Duodenal mucosa (tissue), 2 donors: ENCODE results near the gene DBH.
"Not testable (repeated sequence)": the region's sequence is repeated elsewhere in the genome, so short reads cannot be mapped to it uniquely, and the experiment has no call there.

Source experiments
- H3K27ac ChIP-seq: one replicate; pipeline ENCODE4 v1.7.0; 2013; ENCODE audit warnings: low read depth, low read length
- H3K27me3 ChIP-seq, 2 donors: one replicate each; pipeline ENCODE4 v1.7.0; 2013; ENCODE audit warnings: low read length in 2 of 2, control low read depth in 1 of 2; ENCODE audit not compliant: insufficient read depth in 2 of 2, control insufficient read depth in 1 of 2
- H3K36me3 ChIP-seq, 2 donors: one replicate each; pipeline ENCODE4 v1.7.0; 2013; ENCODE audit warnings: low read length in 2 of 2, control low read depth in 1 of 2; ENCODE audit not compliant: insufficient read depth in 2 of 2, control insufficient read depth in 1 of 2
- H3K4me1 ChIP-seq, 2 donors: one replicate each; pipeline ENCODE4 v1.7.0; 2013; ENCODE audit warnings: low read length in 2 of 2, control low read depth in 1 of 2; ENCODE audit not compliant: insufficient read depth in 2 of 2, control insufficient read depth in 1 of 2
- H3K4me3 ChIP-seq, 2 donors: one replicate each; pipeline ENCODE4 v1.7.0; 2013; ENCODE audit warnings: low read length in 2 of 2, low read depth in 1 of 2
- H3K9ac ChIP-seq, 2 donors: one replicate each; pipeline ENCODE4 v1.7.0; 2013; ENCODE audit warnings: low read length in 2 of 2, low read depth in 1 of 2
- H3K9me3 ChIP-seq, 2 donors: one replicate each; pipeline ENCODE4 v1.7.0; 2013; ENCODE audit warnings: low read length in 2 of 2, control low read depth in 1 of 2; ENCODE audit not compliant: control insufficient read depth in 1 of 2

The DBH gene

GRCh38 chr9:133672503-133673257 is 36.5 kb downstream of the DBH start:
- Histone ChIP-seq H3K27ac (no peak overlapping the region), H3K36me3 (no peaks in the 10 kb centered on the region), H3K9ac (no peak overlapping the region), H3K4me1 (peaks cover 0 to 1% of the 10 kb centered on the region in 2 donors), H3K9me3 (no peaks in the 10 kb centered on the region), H3K27me3 (no peaks in the 10 kb centered on the region), H3K4me3 (no peak overlapping the region)

- H3K36me3 ChIP-seq, result no peaks in the 10 kb centered on the region
- no peaks in the 10 kb centered on the region for H3K9me3 ChIP-seq
- no peaks in the 10 kb centered on the region for H3K27me3 ChIP-seq
- H3K4me3 ChIP-seq, result no peak overlapping the region
- H3K4me1 ChIP-seq, result peaks cover 4 to 6% of the 10 kb centered on the region in 2 donors
- no peak overlapping the region for H3K27ac ChIP-seq
- H3K9ac ChIP-seq, result no peak overlapping the region
These were observed 37.1 kb downstream of the DBH start for GRCh38 chr9:133673258-133673655.

- no peak overlapping the region for H3K4me3 ChIP-seq
These were observed 37.9 kb downstream of the DBH start for GRCh38 chr9:133674091-133674490.

DNA sequence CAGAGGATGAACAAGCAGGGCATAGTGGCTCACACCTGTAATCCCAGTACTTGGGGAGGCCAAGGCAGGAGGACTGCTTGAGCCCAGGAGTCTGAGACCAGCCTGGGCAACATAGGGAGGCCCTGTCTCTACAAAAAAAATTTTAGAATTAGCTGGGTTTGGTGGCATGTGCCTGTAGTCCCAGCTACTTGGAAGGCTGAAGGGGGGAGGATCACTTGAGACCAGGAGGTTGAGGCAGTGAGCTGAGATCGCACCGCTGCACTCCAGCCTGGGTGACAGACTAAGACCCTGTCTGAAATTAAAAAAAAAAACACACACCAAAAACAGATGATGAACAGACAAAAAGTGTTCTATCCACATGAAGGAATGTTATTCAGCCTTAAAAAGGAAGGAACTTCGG is 39.6 kb downstream of the DBH start:
- H3K9me3 ChIP-seq, H3K27me3 ChIP-seq, H3K4me1 ChIP-seq, H3K9ac ChIP-seq, H3K4me3 ChIP-seq, H3K36me3 ChIP-seq, H3K27ac ChIP-seq: not testable (repeated sequence)

More at GRCh38 chr9:133674091-133674490, 37.9 kb downstream of the DBH start:
- Histone ChIP-seq H3K4me1 (peaks cover 4 to 6% of the 10 kb centered on the region in 2 donors), H3K27ac (no peak overlapping the region), H3K27me3 (no peaks in the 10 kb centered on the region), H3K9me3 (no peaks in the 10 kb centered on the region), H3K36me3 (no peaks in the 10 kb centered on the region), H3K9ac (no peak overlapping the region)

GRCh38 chr9:133676450-133676849 is 40.3 kb downstream of the DBH start:
- Histone ChIP-seq H3K27ac (no peak overlapping the region), H3K4me1 (peaks cover 4 to 6% of the 10 kb centered on the region in 2 donors), H3K27me3 (no peaks in the 10 kb centered on the region)

DNA sequence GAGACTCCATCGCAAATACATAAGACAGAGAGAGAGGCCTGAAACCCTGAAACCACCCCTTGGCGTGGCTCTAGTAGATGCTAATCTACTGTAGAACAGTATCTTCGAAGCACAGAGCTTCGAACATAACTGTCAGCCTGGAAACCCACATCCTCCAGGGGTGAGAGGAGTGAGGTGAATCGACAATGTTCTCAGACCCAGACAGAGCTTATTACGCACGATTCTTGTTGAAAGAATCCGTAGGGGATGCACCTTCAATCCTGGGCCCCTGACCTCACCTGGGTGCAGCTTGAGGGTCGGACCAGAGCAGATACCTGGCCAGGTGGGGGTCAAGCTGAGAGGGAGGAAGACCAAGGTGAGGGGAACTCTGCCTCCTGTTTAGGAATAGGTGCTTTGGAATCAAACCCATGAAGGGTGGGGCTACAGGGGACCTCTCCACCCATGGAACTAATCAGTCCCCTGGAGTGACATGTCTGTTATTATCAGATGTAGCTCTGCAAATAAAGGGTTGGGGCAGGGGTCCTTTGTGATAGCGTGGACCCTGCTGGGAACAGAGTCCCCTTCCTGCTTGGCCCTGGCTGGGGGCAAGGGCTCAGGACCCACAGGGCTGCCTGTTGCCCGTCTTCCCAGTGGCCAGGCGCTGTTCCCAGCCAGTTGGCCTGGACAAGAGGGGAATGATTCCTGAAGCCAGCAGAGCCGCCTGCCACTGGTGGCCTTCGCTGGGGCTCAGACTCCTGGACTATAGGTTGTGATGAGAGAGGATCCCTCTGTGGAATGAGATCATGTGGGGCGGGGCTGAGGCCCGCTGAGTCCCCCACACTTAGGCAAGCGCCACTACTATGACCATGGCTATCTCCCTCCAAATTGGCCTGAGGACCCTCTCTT is 41.2 kb downstream of the DBH start:
- Histone ChIP-seq H3K4me3 (no peak overlapping the region), H3K4me1 (peaks cover 4 to 6% of the 10 kb centered on the region in 2 donors), H3K9me3 (no peaks in the 10 kb centered on the region), H3K9ac (no peak overlapping the region), H3K27me3 (no peaks in the 10 kb centered on the region), H3K27ac (no peak overlapping the region), H3K36me3 (no peaks in the 10 kb centered on the region)

More at GRCh38 chr9:133676450-133676849, 40.3 kb downstream of the DBH start:
- Histone ChIP-seq H3K4me3 (no peak overlapping the region), H3K9me3 (no peaks in the 10 kb centered on the region), H3K9ac (no peak overlapping the region), H3K36me3 (no peaks in the 10 kb centered on the region)

GRCh38 chr9:133679056-133679455 is 42.9 kb downstream of the DBH start:
- no peak overlapping the region for H3K4me3 ChIP-seq
- H3K4me1 ChIP-seq, result peaks cover 5 to 8% of the 10 kb centered on the region in 2 donors
- H3K9me3 ChIP-seq, result no peaks in the 10 kb centered on the region
- H3K27me3 ChIP-seq, result no peaks in the 10 kb centered on the region
- H3K9ac ChIP-seq, result no peak overlapping the region
- no peaks in the 10 kb centered on the region for H3K36me3 ChIP-seq
- H3K27ac ChIP-seq, result no peak overlapping the region

- Histone ChIP-seq H3K27ac (no peak overlapping the region), H3K9ac (no peak overlapping the region), H3K27me3 (no peaks in the 10 kb centered on the region), H3K4me3 (no peak overlapping the region), H3K4me1 (peaks cover 10 to 13% of the 10 kb centered on the region in 2 donors), H3K9me3 (no peaks in the 10 kb centered on the region), H3K36me3 (no peaks in the 10 kb centered on the region)
These were observed 43.4 kb downstream of the DBH start for GRCh38 chr9:133679466-133680061.

DNA sequence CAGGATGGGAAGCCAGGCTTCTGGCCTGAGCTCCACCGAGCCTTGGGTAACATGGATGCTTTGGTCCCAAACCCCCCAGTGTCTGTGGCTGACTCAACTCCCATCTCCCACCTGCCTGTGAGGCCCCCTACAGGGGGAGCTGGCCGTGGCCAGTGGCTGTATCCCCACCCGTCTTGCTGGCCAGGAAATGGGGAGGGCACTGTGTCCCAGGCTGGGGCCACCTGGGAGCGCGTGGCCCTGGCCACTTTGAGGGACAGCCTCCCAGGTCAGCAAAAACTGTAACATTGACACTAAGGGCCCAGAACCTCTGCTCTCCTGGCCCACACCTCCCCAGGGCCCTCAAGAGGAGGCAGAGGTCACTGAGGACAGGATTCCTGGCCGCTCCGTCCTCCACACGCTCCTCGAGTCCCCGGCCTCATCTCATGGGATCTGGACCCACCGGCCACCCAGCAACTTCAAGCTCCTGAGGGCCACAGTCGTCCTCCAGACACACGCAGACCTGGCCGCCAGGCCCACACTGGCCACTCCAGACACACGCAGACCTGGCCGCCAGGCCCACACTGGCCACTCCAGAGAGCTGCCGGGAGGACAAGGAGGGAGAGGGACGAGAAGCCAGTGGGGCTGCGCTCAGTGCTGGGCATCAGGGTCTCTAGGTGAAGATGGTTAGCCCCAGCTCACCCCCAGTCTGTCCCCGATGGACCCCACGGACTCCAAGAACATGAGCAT is 44.2 kb downstream of the DBH start:
- Histone ChIP-seq H3K4me3 (no peak overlapping the region), H3K36me3 (no peaks in the 10 kb centered on the region), H3K9ac (no peak overlapping the region), H3K27me3 (no peaks in the 10 kb centered on the region), H3K4me1 (peaks cover 13 to 14% of the 10 kb centered on the region in 2 donors), H3K27ac (no peak overlapping the region), H3K9me3 (no peaks in the 10 kb centered on the region)
